GM21529 (cell line): Measurements from ENCODE around the gene TAF1C.
"Not testable (repeated sequence)": the region's sequence is repeated elsewhere in the genome, so short reads cannot be mapped to it uniquely, and the experiment has no call there.

Experiments used
- ATAC-seq: cut with Tn5 transposase; IDR thresholded peaks from one replicate; pipeline ENCODE4 v1.9.1; 2021; ENCODE audit not compliant: unreplicated experiment

Gene TAF1C

GRCh38 chr16:84209989-84210388, 23.1 kb upstream of the TAF1C start:
- ATAC-seq = no peak

DNA sequence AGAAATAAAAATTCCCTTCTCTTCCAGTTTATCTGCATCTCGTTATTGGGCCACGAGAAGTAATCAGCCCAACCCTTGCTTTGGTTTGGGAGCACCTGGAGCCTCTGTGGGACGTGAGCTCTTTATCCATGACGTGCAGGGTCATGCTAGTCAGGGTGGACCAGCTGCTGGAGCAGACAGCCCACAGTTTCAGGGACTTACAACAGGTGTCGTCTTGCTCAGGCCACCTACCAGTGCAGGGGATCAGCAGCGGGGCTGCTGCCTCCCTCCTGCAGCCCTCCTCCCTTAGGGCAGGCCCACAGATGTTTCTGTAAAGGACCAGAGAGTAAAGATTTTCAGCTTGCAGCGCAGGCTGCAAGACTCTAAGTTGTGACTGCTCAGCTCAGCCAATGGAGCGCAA, 21.0 kb upstream of the TAF1C start:
- ATAC-seq = no peak

- no peak for ATAC-seq
Measured at GRCh38 chr16:84207251-84207650, 20.4 kb upstream of the TAF1C start.

DNA sequence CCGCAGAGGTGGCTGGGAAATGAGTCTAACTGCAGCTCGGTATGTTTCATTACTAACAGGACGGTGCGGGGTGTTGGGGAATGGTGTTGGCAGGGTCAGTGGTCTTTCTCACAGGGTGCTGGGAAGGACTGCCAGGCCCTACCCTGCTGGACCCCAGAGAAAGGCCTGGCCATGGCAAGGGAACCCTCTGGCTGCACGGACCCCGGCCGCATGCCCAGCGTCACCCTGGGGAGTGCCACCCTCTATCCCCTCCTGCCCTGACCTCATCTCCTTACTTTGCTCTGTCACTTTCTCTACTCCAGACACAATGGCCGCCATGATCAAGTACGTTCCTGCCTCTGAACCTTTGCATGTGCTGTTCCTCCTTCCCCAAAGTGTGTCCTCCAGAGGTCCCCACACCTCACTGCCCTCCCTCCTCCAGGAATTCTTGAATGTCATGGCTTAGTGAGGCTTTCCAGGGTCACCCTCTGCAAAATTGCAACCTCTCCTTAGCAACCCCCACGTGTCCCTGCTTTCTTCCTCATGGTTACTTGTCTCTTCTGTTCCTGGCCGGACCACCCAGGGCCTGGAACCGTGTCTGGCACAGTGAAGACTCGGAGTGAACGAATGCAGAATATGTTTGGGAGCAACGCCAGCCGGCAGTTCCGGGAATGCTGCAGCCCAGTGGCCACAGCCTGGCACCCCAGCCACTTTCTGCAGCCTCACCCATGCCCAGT, 19.3 kb upstream of the TAF1C start:
- no peak for ATAC-seq

DNA sequence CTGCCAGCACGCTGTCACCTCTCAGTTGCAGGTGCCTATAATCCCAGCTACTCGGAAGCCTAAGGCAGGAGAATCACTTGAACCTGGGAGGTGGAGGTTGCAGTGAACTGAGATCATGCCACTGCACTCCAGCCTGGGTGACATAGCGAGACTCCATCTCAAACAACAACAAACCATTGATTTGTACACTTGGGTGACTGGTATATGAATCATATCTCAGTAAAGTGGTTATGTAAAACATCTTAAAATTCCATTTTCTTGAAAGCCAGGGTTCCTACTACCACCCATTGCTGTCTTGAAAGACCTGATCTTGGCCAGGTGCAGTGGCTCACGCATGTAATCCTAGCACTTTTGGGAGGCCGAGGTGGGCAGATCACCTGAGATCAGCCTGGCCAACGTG, 18.3 kb upstream of the TAF1C start:
- not testable (repeated sequence) for ATAC-seq

DNA sequence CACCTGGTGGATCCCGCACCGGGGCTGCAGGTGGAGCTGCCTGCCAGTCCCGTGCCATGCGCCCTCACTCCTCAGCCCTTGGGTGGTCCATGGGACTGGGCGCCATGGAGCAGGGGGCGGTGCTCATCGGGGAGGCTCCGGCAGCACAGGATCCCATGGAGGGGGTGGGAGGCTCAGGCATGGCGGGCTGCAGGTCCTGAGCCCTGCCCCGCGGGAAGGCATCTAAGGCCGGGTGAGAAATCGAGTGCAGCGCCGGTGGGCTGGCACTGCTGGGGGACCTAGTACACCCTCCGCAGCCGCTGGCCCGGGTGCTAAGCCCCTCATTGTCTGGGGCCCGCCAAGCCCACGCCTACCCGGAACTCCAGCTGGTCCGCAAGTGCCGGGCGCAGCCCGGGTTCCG, 17.7 kb upstream of the TAF1C start:
- not testable (repeated sequence) for ATAC-seq

GRCh38 chr16:84199861-84200260, 13.0 kb upstream of the TAF1C start:
- no peak for ATAC-seq

GRCh38 chr16:84199097-84199496, 12.2 kb upstream of the TAF1C start:
- ATAC-seq = no peak

DNA sequence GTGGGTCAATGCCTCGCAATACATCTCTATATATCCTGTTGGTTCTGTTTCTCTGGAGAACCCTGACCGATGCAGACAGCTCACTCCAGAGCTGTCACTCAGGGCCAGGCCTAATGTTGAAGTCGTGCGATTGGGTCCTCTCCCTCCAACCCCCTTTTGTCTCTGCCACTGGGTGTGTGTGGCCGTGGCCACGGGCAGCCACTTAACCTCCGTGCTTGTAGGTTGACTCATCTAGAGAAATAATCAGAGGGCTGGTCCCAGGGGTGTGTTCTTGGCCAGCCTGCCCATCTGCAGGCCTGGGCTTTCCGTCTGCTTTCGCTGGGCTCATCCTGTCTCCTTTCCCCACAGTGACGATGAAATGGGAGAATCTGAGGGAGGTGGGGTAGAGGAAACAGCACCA, 11.5 kb upstream of the TAF1C start:
- ATAC-seq = no peak

DNA sequence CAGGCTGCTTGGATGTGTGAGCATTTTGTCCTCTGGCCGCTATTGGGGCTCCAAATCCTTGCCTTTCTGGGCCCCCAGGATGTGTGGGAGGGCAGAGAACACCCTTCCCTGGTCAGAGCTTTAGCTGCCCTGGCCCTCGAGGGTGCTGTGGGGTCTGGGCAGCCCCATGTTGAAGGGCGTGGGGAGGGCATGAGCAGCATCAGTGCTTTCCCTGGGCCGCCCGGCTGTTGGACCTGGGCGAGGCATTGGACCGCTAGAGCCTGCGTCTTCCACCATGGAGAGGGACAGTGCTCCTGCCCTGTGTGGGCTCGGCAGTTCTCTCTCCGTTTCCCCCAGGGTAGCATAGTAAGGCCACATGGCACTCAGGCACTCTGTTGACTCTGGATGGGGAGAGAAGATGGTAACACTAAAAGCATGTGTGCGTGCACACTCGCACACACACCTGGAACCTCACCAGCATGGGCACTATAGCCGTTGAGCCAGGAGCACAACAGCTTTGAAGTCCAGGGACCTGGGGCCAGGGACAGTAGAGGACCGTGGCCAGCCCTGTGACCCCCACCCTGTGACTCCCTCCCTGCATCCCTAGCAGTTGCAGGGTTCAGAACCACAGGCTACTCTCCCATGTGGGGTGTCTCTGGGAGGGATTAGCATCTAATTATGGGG, 10.7 kb upstream of the TAF1C start:
- no peak for ATAC-seq

- no peak for ATAC-seq
Measured at GRCh38 chr16:84196727-84197394, 10.0 kb upstream of the TAF1C start.

DNA sequence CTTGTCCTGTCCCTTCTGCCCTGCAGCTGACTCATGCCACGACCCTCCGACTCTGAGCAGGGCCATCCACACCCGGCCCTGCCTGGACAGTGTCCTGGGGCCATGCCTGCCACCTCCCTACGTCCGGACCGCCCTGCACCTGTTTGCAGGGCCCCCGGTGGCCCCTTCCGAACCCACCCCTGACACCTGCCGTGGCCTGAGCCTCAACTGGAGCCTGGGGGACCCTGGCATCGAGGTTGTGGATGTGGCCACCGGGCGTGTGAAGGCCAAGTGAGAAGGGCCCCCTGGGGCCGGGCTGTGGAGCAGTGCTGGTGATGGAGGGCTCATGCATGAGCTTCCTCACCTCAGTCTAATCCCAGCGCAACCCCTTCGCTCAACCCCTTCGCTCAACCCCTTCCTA, 9.2 kb upstream of the TAF1C start:
- ATAC-seq = no peak

DNA sequence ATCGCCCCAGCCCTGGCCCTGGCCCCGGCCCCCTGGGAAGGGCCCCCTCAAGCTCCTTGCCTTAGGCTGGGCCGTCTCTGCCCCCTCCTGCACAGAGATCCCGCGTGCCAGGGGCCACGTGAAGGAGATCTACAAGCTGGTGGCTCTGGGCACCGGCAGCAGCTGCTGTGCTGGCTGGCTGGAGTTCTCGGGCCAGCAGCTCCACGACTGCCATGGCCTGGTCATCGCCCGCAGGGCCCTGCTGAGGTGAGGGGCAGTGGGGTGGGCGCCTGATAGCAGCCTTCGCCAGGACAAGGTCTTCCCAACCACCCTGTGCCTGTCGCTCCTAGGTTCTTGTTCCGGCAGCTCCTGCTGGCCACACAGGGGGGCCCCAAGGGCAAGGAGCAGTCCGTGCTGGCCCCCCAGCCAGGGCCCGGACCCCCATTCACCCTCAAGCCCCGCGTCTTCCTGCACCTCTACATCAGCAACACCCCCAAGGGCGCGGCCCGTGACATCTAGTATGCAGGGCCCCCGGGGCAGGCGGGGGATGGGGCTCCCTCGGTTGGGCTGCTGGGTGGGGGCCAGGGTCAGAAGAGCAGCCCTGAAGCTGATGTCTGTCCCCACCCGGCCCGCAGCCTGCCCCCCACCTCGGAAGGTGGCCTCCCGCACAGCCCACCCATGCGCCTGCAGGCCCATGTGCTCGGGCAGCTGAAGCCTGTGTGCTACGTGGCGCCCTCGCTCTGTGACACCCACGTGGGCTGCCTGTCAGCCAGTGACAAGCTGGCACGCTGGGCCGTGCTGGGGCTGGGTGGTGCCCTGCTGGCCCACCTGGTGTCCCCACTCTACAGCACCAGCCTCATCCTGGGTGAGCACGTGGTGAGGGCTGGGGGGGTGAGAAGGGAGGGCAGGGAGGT, 8.6 kb upstream of the TAF1C start:
- ATAC-seq = no peak

DNA sequence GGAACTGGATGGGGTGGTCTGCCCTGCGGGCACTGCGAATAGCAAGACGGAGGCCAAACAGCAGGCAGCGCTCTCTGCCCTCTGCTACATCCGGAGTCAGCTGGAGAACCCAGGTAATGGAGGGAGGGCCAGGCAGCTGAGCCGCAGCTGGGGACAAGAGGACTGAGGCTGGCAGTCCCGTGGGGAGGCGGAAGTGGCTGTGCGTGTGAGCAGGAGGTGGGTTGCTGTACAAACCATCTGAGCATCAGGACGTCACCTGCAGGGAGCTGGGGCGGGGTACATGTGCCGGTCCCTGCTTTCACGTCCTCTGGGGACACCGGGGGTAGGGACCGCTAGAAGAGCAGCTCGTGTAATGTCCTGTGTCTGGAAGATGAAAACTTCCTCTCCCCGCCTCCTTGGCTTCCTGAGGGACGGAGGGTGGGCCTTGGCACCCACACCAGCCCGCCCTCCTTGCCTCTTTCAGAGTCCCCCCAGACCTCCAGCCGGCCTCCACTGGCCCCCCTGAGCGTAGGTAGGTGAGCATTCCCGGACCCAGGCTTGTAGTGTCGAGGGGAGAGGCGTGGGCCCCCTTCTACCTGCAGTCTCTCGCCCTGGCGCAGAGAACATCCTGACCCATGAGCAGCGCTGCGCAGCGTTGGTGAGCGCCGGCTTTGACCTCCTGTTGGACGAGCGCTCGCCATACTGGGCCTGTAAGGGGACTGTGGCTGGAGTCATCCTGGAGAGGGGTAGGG, 7.8 kb upstream of the TAF1C start:
- ATAC-seq = no peak

DNA sequence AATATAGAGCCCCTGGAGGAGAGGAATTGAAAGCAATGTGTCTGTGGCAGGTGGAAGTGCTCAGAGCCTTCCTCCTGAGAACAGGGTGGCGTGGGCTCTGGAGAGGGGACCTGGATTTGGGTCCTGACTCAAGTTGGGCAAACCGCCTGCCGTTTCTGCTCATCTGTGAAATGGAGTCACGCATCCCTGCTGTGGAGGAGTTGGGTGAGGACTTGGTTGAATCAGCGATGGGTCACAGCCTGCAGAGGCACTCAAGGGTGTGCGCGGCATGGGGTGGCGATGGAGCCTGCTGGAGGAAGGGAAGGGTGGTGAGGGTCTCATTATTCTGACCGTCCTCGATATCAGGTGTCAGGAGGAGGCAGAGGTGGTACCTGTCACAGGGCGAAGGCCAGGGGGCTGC, 7.2 kb upstream of the TAF1C start:
- ATAC-seq = no peak

GRCh38 chr16:84193480-84193879, 6.6 kb upstream of the TAF1C start:
- no peak for ATAC-seq

- no peak for ATAC-seq
Measured at GRCh38 chr16:84191466-84191865, 4.6 kb upstream of the TAF1C start.

DNA sequence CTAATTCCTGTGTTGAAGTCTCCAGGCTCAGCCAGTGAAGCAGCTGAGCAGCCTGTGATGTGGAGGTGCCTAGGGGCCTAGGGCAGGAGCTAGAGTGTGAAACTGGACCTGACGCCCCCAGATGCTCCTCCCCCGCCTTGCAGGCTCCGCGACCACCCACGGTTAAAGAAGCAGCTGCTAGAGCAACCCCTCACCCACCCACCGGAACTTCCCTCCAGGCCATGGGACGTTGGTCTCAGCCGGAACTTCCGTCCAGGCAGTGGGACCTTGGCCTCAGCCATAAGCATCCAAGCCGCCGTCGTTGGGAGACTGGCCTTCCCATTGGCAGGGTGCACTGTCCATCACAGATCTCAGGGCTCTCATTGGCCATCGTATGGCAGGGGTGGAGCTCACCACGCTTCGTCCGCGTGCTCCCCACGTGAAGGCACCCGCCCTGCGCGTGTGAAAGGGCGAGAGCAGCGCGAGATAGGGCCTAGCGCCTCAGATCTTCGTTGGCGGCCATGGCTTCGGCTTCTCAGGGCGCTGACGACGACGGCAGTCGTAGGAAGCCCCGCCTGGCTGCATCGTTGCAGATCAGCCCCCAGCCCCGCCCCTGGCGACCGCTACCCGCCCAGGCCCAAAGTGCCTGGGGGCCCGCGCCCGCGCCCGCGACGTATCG, 4.0 kb upstream of the TAF1C start, which contains the start of gene ADAD2:
Gene ADAD2 (plus strand): TSS at position 427 of the 658 bp plus-strand sequence. CDS start 74 bp downstream, at position 501.
- ATAC-seq = no peak

GRCh38 chr16:84184775-84185174, 2.1 kb downstream of the TAF1C start:
- no peak for ATAC-seq
